LNCaP clone FGC (cell line): ENCODE measurements around the gene DNTT.

Experiments used
- DNase-seq: peaks from one replicate; pipeline ENCODE4 v3.0.0-alpha.2; 2011; ENCODE audit warnings: low read depth
- H3K4me3 ChIP-seq: 2 replicates; pipeline ENCODE4 v1.5.1; 2011; ENCODE audit warnings: mild to moderate bottlenecking, low read depth, low read length, control low read depth
- TF ChIP-seq, protein P1 (sequence below): IDR thresholded peaks from 2 replicates; pipeline ENCODE4 v1.5.1; 2012; ENCODE audit warnings: mild to moderate bottlenecking; ENCODE audit not compliant: control insufficient read depth, insufficient read depth; ENCODE audit errors: extremely low read depth

Gene DNTT

DNA sequence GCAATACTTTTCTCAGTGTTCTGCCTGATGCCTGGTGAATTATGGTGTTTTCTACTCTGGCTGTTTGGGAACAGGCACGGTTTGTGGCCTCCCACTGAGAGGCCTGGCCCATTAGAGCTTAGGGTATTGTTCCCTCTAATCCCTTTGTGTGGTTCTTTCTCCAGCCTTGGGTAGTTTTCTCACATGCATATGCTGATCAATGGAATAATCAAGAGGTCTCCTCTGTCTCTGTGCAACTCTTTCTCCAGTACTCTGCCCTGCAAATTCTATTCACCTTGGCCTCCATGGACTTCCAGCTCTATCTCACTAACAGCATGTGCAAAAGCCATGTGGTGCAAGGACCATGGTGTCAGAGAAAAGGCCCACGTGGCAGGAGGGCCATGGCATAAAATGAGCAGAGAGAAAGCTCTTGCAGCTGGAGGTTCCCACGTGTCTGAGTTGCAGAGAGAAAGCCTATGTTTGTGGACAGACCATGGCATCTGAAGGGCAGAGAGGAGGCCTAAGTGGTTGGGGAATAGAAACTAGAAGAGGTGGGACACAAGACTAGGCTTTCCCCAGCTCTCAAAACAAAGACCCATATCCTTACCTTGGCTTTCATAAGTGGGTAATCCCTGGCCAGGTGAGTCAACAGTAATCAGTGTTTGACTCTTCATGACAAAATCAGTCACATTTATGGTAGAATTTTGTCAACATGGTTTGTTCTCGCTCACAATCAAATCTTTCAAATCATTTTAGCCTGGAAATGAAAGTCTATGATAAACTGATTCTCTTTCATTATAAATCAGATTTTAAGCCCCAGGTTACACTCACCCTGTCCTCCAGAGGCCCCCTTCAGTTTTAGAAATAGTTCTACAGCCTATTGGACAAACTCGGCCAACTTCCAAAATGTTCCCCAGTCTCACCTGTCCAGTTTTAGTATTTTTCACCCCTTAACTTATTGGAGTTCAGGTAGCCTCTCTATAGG is 37.3 kb downstream of the DNTT start:
- DNase-seq, result no peak
- no peak overlapping the region for H3K4me3 ChIP-seq
- TF ChIP-seq, protein P1, sequence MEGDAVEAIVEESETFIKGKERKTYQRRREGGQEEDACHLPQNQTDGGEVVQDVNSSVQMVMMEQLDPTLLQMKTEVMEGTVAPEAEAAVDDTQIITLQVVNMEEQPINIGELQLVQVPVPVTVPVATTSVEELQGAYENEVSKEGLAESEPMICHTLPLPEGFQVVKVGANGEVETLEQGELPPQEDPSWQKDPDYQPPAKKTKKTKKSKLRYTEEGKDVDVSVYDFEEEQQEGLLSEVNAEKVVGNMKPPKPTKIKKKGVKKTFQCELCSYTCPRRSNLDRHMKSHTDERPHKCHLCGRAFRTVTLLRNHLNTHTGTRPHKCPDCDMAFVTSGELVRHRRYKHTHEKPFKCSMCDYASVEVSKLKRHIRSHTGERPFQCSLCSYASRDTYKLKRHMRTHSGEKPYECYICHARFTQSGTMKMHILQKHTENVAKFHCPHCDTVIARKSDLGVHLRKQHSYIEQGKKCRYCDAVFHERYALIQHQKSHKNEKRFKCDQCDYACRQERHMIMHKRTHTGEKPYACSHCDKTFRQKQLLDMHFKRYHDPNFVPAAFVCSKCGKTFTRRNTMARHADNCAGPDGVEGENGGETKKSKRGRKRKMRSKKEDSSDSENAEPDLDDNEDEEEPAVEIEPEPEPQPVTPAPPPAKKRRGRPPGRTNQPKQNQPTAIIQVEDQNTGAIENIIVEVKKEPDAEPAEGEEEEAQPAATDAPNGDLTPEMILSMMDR, result no peak

DNA sequence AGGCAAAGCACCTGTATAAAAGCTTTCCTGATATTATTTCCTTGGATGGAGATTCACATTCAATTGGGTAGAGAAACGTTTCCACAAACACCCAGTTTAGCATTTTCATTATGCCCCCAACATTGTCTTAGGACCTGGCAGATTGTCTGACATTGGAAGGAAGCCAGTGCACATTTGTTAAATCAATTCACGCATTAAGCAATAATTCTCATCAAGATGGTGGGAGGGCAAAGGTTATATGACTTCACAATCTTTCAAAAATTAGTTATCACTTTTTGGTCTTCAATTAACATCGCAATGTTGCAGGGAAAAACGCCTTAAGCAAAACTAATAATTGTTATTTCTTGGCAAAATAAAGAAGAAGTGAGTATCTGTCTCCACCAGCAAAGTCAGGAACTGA is 38.2 kb downstream of the DNTT start:
- no peak for DNase-seq
- no peak overlapping the region for H3K4me3 ChIP-seq
- TF ChIP-seq, protein P1, result no peak

DNA sequence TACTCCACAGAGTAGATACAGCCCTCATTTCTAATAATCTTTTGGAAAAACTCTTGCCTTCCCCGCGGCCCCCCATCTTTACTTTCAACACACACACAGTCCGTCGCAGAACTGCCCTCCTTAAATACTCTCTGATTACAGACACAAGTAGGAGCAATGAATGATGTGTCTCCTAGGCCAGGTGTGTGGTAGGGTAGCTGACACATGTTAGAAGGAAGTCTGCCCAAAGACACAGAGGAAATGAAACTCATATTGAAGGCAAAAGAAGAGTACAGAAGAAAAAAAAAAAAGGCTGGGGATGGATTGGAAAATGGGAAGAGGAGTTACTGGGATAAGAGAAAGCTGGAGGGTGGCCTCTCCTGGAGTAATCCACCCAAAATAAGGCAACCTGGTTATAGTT is 39.9 kb downstream of the DNTT start:
- no peak for DNase-seq
- H3K4me3 ChIP-seq, result no peak overlapping the region
- TF ChIP-seq, protein P1, result no peak

DNA sequence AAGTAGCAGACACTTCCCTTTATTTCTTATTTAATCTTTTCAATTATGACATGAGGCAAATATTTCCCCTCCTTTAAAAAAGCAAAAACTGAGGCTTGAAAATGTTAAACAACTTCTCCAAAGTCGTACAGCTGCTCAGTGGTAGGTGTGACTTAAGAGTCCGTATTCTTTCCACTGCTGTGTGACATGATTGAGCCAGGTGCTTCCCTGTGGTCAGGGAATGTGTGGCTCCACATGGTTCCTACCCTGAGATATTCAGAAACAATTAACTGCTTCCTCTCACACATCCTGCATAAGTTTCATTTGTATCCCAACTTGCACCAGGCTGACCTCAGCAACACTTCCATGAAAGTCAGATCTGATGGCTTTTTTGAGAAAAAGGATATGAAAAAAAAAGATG is 41.0 kb downstream of the DNTT start:
- DNase-seq, result no peak
- no peak overlapping the region for H3K4me3 ChIP-seq

DNA sequence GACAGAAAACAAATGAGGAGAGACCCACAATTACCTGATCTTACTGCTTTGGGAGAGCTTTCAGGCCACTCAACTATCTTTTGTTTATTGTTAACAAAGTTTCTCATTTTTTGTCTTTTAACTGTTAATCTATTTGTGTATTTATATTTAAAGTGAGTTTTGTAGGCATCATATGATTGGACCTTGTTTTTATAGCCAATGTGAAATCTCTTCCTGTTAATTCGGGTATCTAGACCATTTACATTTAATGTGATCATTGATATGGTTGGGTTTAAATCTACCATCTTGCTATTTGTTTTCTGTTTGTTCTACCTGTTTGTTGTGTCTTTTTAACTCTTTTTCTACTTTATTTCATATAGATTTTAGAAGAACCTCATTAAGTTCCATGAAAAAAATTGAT is 42.1 kb downstream of the DNTT start:
- DNase-seq, result no peak
- no peak overlapping the region for H3K4me3 ChIP-seq
- TF ChIP-seq, protein P1, result no peak

More for the DNA sequence above, 41.0 kb downstream of the DNTT start:
- TF ChIP-seq, protein P1, result no peak

DNA sequence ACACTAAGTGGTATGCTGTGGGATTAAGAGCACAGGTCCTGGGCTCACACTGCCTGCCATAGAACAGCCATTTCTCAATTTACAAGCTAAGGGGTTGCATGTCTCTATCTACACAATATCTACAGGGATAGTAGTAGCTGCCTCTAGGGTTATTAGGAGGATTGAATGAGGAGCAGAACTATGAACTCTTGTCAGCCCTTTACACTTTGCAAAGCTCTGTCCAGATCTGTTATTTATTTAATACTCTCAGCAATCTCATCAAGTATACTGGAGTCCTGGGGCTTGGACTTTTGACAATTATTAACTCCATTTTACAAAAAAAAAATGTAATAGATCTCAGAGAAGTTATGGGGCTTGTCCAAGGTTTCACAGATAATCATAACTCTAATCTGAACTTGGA is 47.8 kb downstream of the DNTT start:
- no peak for DNase-seq
- TF ChIP-seq, protein P1, result no peak
- H3K4me3 ChIP-seq, result no peak overlapping the region
